IMR-90 (cell line): ENCODE data around the gene DSCAML1.

Experiments used
- CEBPB ChIP-seq: IDR thresholded peaks from 2 replicates; pipeline ENCODE4 v1.6.1; 2012; ENCODE audit warnings: low read depth, low read length, improper control_type of control experiment
- CTCF ChIP-seq: conservative IDR thresholded peaks from 2 replicates; pipeline ENCODE4 v1.5.1; 2012; ENCODE audit warnings: mild to moderate bottlenecking, low read depth, low read length, improper control_type of control experiment
- MAFK ChIP-seq: IDR thresholded peaks from 2 replicates; pipeline ENCODE4 v1.6.1; 2012; ENCODE audit warnings: low read depth, low read length, improper control_type of control experiment
- MXI1 ChIP-seq: IDR thresholded peaks from 2 replicates; pipeline ENCODE4 v1.6.1; 2012; ENCODE audit warnings: low read depth, mild to moderate bottlenecking, low read length, moderate library complexity, borderline replicate concordance
- POLR2A ChIP-seq: IDR thresholded peaks from 2 replicates; pipeline ENCODE4 v1.6.1; 2012; ENCODE audit warnings: mild to moderate bottlenecking, low read depth, low read length
- RAD21 ChIP-seq: IDR thresholded peaks from 2 replicates; pipeline ENCODE4 v1.6.1; 2012; ENCODE audit warnings: low read length, improper control_type of control experiment
- RFX5 ChIP-seq: IDR thresholded peaks from 2 replicates; pipeline ENCODE4 v1.8.0; 2012; ENCODE audit warnings: low read depth, mild to moderate bottlenecking, low read length, moderate library complexity
- SMC3 ChIP-seq: fragments of 150-350 bp; IDR thresholded peaks from 2 replicates; pipeline ENCODE4 v1.6.1; 2016; ENCODE audit warnings: low read depth, mild to moderate bottlenecking, antibody characterized with exemption, low read length, moderate library complexity

DNA sequence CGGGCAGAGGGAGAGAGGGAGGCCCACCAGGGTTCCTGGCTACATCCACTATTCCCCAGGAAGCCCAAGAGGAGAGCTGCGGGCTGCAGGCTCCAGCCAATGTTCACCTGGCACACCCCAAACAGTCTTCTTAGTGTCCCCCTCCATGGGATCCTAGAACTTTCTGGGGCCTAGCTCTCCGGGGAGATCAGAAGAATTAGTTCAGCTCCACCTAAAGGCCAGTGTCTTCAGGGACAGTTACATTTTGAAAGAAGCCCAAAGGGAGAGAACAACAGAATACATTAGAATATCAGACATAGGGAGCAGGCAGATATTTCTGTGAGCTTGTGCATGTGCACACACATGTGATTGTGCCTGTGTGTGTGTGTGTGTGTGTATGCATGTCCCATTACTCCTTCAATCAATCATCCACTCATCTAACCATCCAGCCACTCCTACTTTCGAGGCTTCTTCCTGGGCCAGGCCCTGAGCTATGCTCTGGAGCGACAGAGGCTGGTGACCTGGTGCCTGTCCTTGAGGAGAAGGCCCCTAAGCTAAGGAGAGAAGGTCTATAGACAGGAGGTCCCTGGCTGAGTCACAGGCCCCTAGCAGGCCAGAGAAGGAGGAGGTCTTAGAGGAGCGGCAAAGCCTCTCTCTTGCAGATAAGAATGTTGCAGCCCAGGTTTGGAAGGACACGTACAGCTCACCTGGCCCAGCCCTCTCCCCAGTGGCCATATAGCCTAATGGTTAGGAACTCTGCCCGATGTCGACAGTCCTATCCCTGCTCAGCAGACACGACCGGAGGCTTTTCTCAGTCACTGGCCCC is 165.5 kb downstream of the DSCAML1 start:
- TF ChIP-seq CTCF (no peak), POLR2A (no peak), RAD21 (no peak), MXI1 (no peak), CEBPB (no peak), RFX5 (no peak), SMC3 (no peak), MAFK (no peak)
